Retinal pigment epithelial cell (primary cell): ENCODE data around the gene ZBTB16.
A peak's percentile ranks its signal among the peaks of the same experiment; 100 is the strongest.

ENCODE experiments used
- DNase-seq: peaks from one replicate; pipeline ENCODE4 v3.0.0-alpha.2; 2010; ENCODE audit warnings: low read depth
- H3K4me3 ChIP-seq: 2 replicates; pipeline ENCODE4 v1.5.1; 2011; ENCODE audit warnings: mild to moderate bottlenecking, low read length, control low read depth, moderate library complexity
- CTCF ChIP-seq: conservative IDR thresholded peaks from 2 replicates; pipeline ENCODE4 v1.5.1; 2011; ENCODE audit warnings: low read depth, low read length, control low read depth, inconsistent platforms

ZBTB16 gene

GRCh38 chr11:114081641-114082414 is 22.3 kb downstream of the ZBTB16 start:
- no peak for TF ChIP-seq CTCF
- H3K4me3 ChIP-seq: no peak overlapping the region
- DNase-seq: peak; percentile 18

GRCh38 chr11:114082415-114082748 is 22.9 kb downstream of the ZBTB16 start:
- H3K4me3 ChIP-seq: no peak overlapping the region
- TF ChIP-seq CTCF: no peak
- no peak for DNase-seq

- no peak overlapping the region for H3K4me3 ChIP-seq
- DNase-seq: no peak
- no peak for TF ChIP-seq CTCF
These were observed 23.3 kb downstream of the ZBTB16 start for GRCh38 chr11:114082767-114083181.

- TF ChIP-seq CTCF: no peak
- no peak overlapping the region for H3K4me3 ChIP-seq
- no peak for DNase-seq
These were observed 24.1 kb downstream of the ZBTB16 start for GRCh38 chr11:114083391-114084252.

GRCh38 chr11:114084414-114084813 is 24.9 kb downstream of the ZBTB16 start:
- DNase-seq: no peak
- H3K4me3 ChIP-seq: no peak overlapping the region
- no peak for TF ChIP-seq CTCF

- no peak overlapping the region for H3K4me3 ChIP-seq
- TF ChIP-seq CTCF: no peak
- no peak for DNase-seq
These were observed 26.7 kb downstream of the ZBTB16 start for GRCh38 chr11:114085965-114086793.
